Neural crest cell (in vitro differentiated cells): ENCODE data around the gene GALNTL6. TPM values are rescaled to one million over a fixed set of nuclear protein-coding genes. Genes with fewer than 3 reads are reported as not detected.

Experiments used
- DNase-seq: peaks from one replicate; pipeline ENCODE4 v3.0.0; 2021; ENCODE audit warnings: low read depth, mixed read lengths, low spot score
- H3K27ac Mint-ChIP-seq: one replicate; pipeline ENCODE4 v1.8.0; 2021; ENCODE audit warnings: mild to moderate bottlenecking, mixed read lengths; ENCODE audit not compliant: unreplicated experiment
- H3K27me3 Mint-ChIP-seq: 2 replicates; pipeline ENCODE4 v1.8.0; 2021; ENCODE audit warnings: low read depth, mild to moderate bottlenecking, mixed read lengths
- H3K36me3 Mint-ChIP-seq: 2 replicates; pipeline ENCODE4 v1.8.0; 2021; ENCODE audit warnings: low read depth, mild to moderate bottlenecking, mixed read lengths
- H3K4me1 Mint-ChIP-seq: 2 replicates; pipeline ENCODE4 v1.8.0; 2021; ENCODE audit warnings: mixed read lengths
- H3K4me3 Mint-ChIP-seq: one replicate; pipeline ENCODE4 v1.8.0; 2021; ENCODE audit warnings: mild to moderate bottlenecking, mixed read lengths
- H3K9me3 Mint-ChIP-seq: 2 replicates; pipeline ENCODE4 v1.8.0; 2021; ENCODE audit warnings: mixed read lengths
- total RNA-seq: library from RNA; stranded (reverse); gene quantifications from 2 replicates; pipeline ENCODE4 v1.2.1, GENCODE V29; 2021
- TF ChIP-seq, protein P1 (sequence below): fragments of 200-600 bp; sonication (generic); conservative IDR thresholded peaks from 2 replicates; pipeline ENCODE4 v1.5.0; 2021; ENCODE audit warnings: antibody characterized with exemption, mild to moderate bottlenecking

The GALNTL6 gene
- total RNA-seq, 1 donor from 2014 or later = 0.07 TPM

- TF ChIP-seq, protein P1, sequence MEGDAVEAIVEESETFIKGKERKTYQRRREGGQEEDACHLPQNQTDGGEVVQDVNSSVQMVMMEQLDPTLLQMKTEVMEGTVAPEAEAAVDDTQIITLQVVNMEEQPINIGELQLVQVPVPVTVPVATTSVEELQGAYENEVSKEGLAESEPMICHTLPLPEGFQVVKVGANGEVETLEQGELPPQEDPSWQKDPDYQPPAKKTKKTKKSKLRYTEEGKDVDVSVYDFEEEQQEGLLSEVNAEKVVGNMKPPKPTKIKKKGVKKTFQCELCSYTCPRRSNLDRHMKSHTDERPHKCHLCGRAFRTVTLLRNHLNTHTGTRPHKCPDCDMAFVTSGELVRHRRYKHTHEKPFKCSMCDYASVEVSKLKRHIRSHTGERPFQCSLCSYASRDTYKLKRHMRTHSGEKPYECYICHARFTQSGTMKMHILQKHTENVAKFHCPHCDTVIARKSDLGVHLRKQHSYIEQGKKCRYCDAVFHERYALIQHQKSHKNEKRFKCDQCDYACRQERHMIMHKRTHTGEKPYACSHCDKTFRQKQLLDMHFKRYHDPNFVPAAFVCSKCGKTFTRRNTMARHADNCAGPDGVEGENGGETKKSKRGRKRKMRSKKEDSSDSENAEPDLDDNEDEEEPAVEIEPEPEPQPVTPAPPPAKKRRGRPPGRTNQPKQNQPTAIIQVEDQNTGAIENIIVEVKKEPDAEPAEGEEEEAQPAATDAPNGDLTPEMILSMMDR = no peak
- DNase-seq = no peak
- peaks cover 3% of the 10 kb centered on the region for H3K9me3 Mint-ChIP-seq
- H3K4me1 Mint-ChIP-seq = peaks cover 17% of the 10 kb centered on the region
- no peaks in the 10 kb centered on the region for H3K27me3 Mint-ChIP-seq
- H3K27ac Mint-ChIP-seq = no peak overlapping the region
- peaks cover 4% of the 10 kb centered on the region for H3K36me3 Mint-ChIP-seq
- H3K4me3 Mint-ChIP-seq = no peak overlapping the region
Observed at GRCh38 chr4:172979332-172979731, 1166.1 kb downstream of the GALNTL6 start.

GRCh38 chr4:172980219-172980618 lies 1167.0 kb downstream of the GALNTL6 start:
- Mint-ChIP-seq H3K27me3 (no peaks in the 10 kb centered on the region), H3K9me3 (peaks cover 3% of the 10 kb centered on the region), H3K27ac (no peak overlapping the region), H3K4me3 (no peak overlapping the region), H3K36me3 (peaks cover 4% of the 10 kb centered on the region), H3K4me1 (peaks cover 19% of the 10 kb centered on the region)
- DNase-seq = no peak
- TF ChIP-seq, protein P1 = no peak

GRCh38 chr4:172982151-172982590 lies 1169.0 kb downstream of the GALNTL6 start:
- H3K27me3 Mint-ChIP-seq = no peaks in the 10 kb centered on the region
- TF ChIP-seq, protein P1 = no peak
- no peak for DNase-seq
- peaks cover 3% of the 10 kb centered on the region for H3K9me3 Mint-ChIP-seq
- peaks cover 19% of the 10 kb centered on the region for H3K4me1 Mint-ChIP-seq
- peak overlapping the region; percentile 65 for H3K27ac Mint-ChIP-seq
- H3K36me3 Mint-ChIP-seq = peaks cover 4% of the 10 kb centered on the region
- no peak overlapping the region for H3K4me3 Mint-ChIP-seq

DNA sequence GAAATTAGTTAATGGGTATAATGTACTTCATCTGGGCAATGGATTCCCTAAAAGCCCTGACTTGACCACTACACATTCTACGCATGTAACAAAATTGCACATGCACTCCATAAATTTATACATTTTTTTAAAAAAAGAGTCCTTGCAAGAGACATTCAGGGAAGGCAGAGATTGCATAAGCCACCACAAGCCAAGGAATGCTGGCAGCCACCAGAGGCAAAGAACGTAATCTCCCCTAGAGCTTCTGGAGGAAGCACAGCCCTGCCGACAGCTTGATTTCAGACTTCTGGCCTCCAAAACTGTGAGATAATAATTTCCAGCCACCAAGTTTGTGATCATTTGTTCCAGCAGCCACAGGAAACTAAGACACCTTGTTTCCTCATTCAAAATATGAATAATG lies 1169.8 kb downstream of the GALNTL6 start:
- peaks cover 10% of the 10 kb centered on the region for H3K36me3 Mint-ChIP-seq
- no peak overlapping the region for H3K4me3 Mint-ChIP-seq
- H3K27ac Mint-ChIP-seq = no peak overlapping the region
- H3K9me3 Mint-ChIP-seq = peaks cover 10% of the 10 kb centered on the region
- no peaks in the 10 kb centered on the region for H3K27me3 Mint-ChIP-seq
- DNase-seq = no peak
- H3K4me1 Mint-ChIP-seq = peaks cover 19% of the 10 kb centered on the region
- TF ChIP-seq, protein P1 = no peak

DNA sequence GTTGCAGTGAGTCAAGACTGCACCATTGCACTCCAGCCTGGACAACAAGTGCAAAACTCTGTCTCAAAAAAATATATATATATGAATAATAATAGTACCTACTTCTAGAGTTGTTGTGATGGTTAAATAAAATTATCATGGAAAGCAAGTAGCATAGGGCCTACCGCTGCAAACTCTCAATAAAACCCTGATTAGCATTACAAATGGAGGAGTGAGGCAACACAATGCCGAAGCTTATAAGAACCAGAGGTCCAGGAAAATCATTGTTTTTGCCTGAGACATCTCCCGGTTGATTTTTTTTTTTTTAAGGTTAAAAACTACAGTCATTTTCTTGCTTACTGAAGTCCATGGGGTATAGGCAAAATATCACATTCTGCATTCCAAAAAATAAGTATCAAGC lies 1170.4 kb downstream of the GALNTL6 start:
- no peaks in the 10 kb centered on the region for H3K27me3 Mint-ChIP-seq
- TF ChIP-seq, protein P1 = no peak

DNA sequence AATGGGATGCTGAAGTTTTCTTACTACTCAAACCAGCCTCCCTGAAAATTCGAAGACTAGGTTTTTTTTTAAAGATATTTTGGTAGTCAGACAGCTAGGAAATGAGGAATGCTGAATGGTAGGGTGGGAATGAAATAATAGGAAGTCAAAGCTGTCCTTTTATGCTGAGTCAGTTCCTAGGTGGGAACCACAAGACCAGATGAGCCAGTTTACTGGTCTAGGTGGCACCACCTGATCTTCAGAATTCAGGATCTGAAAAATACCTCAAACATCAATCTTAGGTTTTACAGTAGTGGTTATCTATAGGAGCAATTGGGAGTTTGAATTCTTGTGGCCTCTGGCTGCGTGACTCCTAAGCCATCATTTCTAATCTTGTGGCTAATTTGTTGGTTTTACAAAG lies 1172.3 kb downstream of the GALNTL6 start:
- Mint-ChIP-seq H3K27me3 (no peaks in the 10 kb centered on the region), H3K27ac (no peak overlapping the region), H3K4me1 (peaks cover 35% of the 10 kb centered on the region), H3K36me3 (peaks cover 13% of the 10 kb centered on the region), H3K4me3 (no peak overlapping the region), H3K9me3 (peaks cover 18% of the 10 kb centered on the region)
- TF ChIP-seq, protein P1 = no peak
- no peak for DNase-seq

More for the DNA sequence above, 1170.4 kb downstream of the GALNTL6 start:
- H3K36me3 Mint-ChIP-seq = peaks cover 13% of the 10 kb centered on the region
- no peak for DNase-seq
- H3K4me3 Mint-ChIP-seq = no peak overlapping the region
- peaks cover 13% of the 10 kb centered on the region for H3K9me3 Mint-ChIP-seq
- peaks cover 19% of the 10 kb centered on the region for H3K4me1 Mint-ChIP-seq
- H3K27ac Mint-ChIP-seq = no peak overlapping the region
